ENCODE results near the gene MAP3K3. TPM values are rescaled to one million over a fixed set of nuclear protein-coding genes. Genes with fewer than 3 reads are reported as not detected.

MAP3K3 gene
- total and polyA plus RNA-seq, 9 of the 15 experiments (the other 6 are each of a cell fraction or from before 2014, with no cell fraction given) = 0.69 to 16.5 (median 12.1) TPM

- TF ChIP-seq BCLAF1 (IDR thresholded peaks at IDR 0.05; ENCODE audit: borderline replicate concordance in 1 of 2, control insufficient read depth in 1 of 2, low read depth in 2 of 2, low read length in 1 of 2) (no peak), TFE3 (CRISPR knock-in tag; IDR thresholded peaks at IDR 0.05) (no peak), ZBTB8A (IDR thresholded peaks at IDR 0.05; ENCODE audit: partially characterized antibody) (no peak), PHB2 (IDR thresholded peaks at IDR 0.05; ENCODE audit: low read depth) (no peak), GABPA (tag; conservative IDR thresholded peaks at IDR 0.05; ENCODE audit: low read depth) (0 out of 2 replicates have a peak, but pooled peaks have one; percentile 5), CSDE1 (IDR thresholded peaks at IDR 0.05) (no peak), ZFP1 (CRISPR knock-in tag; IDR thresholded peaks at IDR 0.05) (no peak), GTF3C2 (IDR thresholded peaks at IDR 0.05; ENCODE audit: borderline replicate concordance, extremely low read depth, insufficient read length) (no peak), NRF1 (conservative IDR thresholded peaks at IDR 0.05 in 1 of 2, IDR thresholded peaks at IDR 0.05 in 1 of 2) (peak; percentile 65 to 66), DLX4 (CRISPR knock-in tag; IDR thresholded peaks at IDR 0.05) (no peak), ZNF253 (CRISPR knock-in tag; conservative IDR thresholded peaks at IDR 0.05) (no peak), SMARCE1 (IDR thresholded peaks at IDR 0.05) (0 out of 2 replicates have a peak, but pooled peaks have one; percentile 23)
- TF ChIP-seq, protein P1, sequence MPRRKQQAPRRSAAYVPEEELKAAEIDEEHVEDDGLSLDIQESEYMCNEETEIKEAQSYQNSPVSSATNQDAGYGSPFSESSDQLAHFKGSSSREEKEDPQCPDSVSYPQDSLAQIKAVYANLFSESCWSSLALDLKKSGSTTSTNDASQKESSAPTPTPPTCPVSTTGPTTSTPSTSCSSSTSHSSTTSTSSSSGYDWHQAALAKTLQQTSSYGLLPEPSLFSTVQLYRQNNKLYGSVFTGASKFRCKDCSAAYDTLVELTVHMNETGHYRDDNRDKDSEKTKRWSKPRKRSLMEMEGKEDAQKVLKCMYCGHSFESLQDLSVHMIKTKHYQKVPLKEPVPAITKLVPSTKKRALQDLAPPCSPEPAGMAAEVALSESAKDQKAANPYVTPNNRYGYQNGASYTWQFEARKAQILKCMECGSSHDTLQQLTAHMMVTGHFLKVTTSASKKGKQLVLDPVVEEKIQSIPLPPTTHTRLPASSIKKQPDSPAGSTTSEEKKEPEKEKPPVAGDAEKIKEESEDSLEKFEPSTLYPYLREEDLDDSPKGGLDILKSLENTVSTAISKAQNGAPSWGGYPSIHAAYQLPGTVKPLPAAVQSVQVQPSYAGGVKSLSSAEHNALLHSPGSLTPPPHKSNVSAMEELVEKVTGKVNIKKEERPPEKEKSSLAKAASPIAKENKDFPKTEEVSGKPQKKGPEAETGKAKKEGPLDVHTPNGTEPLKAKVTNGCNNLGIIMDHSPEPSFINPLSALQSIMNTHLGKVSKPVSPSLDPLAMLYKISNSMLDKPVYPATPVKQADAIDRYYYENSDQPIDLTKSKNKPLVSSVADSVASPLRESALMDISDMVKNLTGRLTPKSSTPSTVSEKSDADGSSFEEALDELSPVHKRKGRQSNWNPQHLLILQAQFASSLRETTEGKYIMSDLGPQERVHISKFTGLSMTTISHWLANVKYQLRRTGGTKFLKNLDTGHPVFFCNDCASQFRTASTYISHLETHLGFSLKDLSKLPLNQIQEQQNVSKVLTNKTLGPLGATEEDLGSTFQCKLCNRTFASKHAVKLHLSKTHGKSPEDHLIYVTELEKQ (CRISPR knock-in tag; IDR thresholded peaks at IDR 0.05) = no peak
These were observed 565 bp downstream of the MAP3K3 start (continued) for GRCh38 chr17:63622574-63623390.
